HCT116 (cell line): Measurements from ENCODE around the gene RTN4. TPM values are rescaled to one million over a fixed set of nuclear protein-coding genes. Genes with fewer than 3 reads are reported as not detected.

ENCODE experiments used
- ATAC-seq: fragments of 200-7000 bp; cut with Tn5 transposase; 2 replicates; pipeline ENCODE4 v1.9.1; 2020; ENCODE audit warnings: mild to moderate bottlenecking, moderate library complexity
- BruUV-seq: library from RNA; stranded (reverse); fragments of 400-500 nt; replicated peaks from 2 replicates; lab custom pipeline; 2021; lab: Mats Ljungman, UMichigan
- CTCF ChIA-PET: fragments of 300-600 bp; sonication (Branson Sonifier 250); formaldehyde crosslinking; loops from one replicate; lab custom pipeline; 2021; ENCODE audit warnings: antibody characterized with exemption; lab: Charles Lee
- POLR2A ChIA-PET: fragments of 300-600, 350-600 bp; sonication (Branson Sonifier 250); formaldehyde crosslinking; loops from one replicate; lab custom pipeline; 2021; ENCODE audit warnings: antibody characterized with exemption; lab: Charles Lee
- RAD21 ChIA-PET, 2 experiments: fragments of 300-600 bp; sonication (Branson Sonifier 250); formaldehyde crosslinking; loops; one replicate each; lab custom pipeline; 2023; ENCODE audit warnings: low total read pairs in 2 of 2; ENCODE audit not compliant: uncharacterized antibody in 2 of 2, unreplicated experiment in 2 of 2, low non-redundant PET in 1 of 2; lab: Charles Lee
- DNase-seq: peaks from one replicate; pipeline ENCODE4 v3.0.0-alpha.2; 2010; ENCODE audit warnings: low read depth, low spot score
- H2AFZ ChIP-seq: fragments of 200-600 bp; shearing (Covaris generic), sonication (generic); 2 replicates; pipeline ENCODE4 v1.6.1; 2017; ENCODE audit warnings: low read depth, mixed run types, mixed read lengths, antibody characterized with exemption, low read length; ENCODE audit not compliant: poor library complexity, severe bottlenecking
- H3K27ac ChIP-seq: 2 replicates; pipeline ENCODE4 v1.5.1; 2012; ENCODE audit warnings: low read depth, low read length
- H3K27me3 ChIP-seq: fragments of 200-600 bp; sonication (generic); 2 replicates; pipeline ENCODE4 v1.6.1; 2016; ENCODE audit warnings: mixed run types, low read length, mixed read lengths; ENCODE audit not compliant: insufficient read depth
- H3K36me3 ChIP-seq, 2 experiments: fragments of 200-500 bp in 1 of 2; fragments of 200-600 bp in 1 of 2; sonication (Bioruptor generic) in 1 of 2; sonication (generic) in 1 of 2; 2 replicates each; pipeline versions ENCODE4 v1.5.1 to v1.6.1; 2014 to 2016; ENCODE audit warnings: low read length in 2 of 2, inconsistent platforms in 1 of 2, mixed read lengths in 1 of 2, mixed run types in 1 of 2; ENCODE audit not compliant: insufficient read depth in 2 of 2, control insufficient read depth in 1 of 2
- H3K4me1 ChIP-seq, 2 experiments: fragments of 200-600 bp in 1 of 2; sonication (generic) in 1 of 2; 2 replicates each; pipeline versions ENCODE4 v1.5.1 to v1.6.1; 2012 to 2017; ENCODE audit warnings: low read length in 2 of 2, inconsistent platforms in 1 of 2, mild to moderate bottlenecking in 1 of 2, mixed read lengths in 1 of 2, mixed run types in 1 of 2, moderate library complexity in 1 of 2; ENCODE audit not compliant: insufficient read depth in 2 of 2, control insufficient read depth in 1 of 2
- H3K4me2 ChIP-seq: fragments of 200-600 bp; sonication (generic); 2 replicates; pipeline ENCODE4 v1.6.1; 2017; ENCODE audit warnings: mixed run types, low read length, mixed read lengths
- H3K4me3 ChIP-seq, 2 experiments: fragments of 200-600 bp in 1 of 2; sonication (generic) in 1 of 2; replicated peaks in 1 of 2; 2 replicates each; pipeline ENCODE4 v1.5.1; 2011 to 2016; ENCODE audit warnings: low read length in 2 of 2, control low read depth in 1 of 2, low read depth in 1 of 2, mild to moderate bottlenecking in 1 of 2, mixed read lengths in 1 of 2, mixed run types in 1 of 2
- H3K79me2 ChIP-seq: fragments of 200-600 bp; sonication (generic); 2 replicates; pipeline ENCODE4 v1.6.1; 2017; ENCODE audit warnings: mild to moderate bottlenecking, mixed run types, low read length, moderate library complexity, mixed read lengths; ENCODE audit not compliant: insufficient read depth
- H3K9ac ChIP-seq: fragments of 200-600 bp; sonication (generic); 2 replicates; pipeline ENCODE4 v1.6.1; 2016; ENCODE audit warnings: low read length, mixed read lengths
- H3K9me2 ChIP-seq: fragments of 200-600 bp; sonication (generic), shearing (Covaris generic); 2 replicates; pipeline ENCODE4 v1.6.1; 2017; ENCODE audit warnings: mixed run types, mild to moderate bottlenecking, moderate library complexity; ENCODE audit not compliant: insufficient read depth
- H3K9me3 ChIP-seq, 2 experiments: fragments of 200-500 bp in 1 of 2; fragments of 200-600 bp in 1 of 2; sonication (Bioruptor generic) in 1 of 2; sonication (generic) in 1 of 2; 2 replicates each; pipeline ENCODE4 v1.6.1; 2014 to 2017; ENCODE audit warnings: low read length in 2 of 2, mixed read lengths in 2 of 2, inconsistent platforms in 1 of 2, low read depth in 1 of 2, mild to moderate bottlenecking in 1 of 2, mixed run types in 1 of 2, moderate library complexity in 1 of 2; ENCODE audit not compliant: control insufficient read depth in 1 of 2, insufficient read depth in 1 of 2
- H4K20me1 ChIP-seq: fragments of 200-600 bp; sonication (generic), shearing (Covaris generic); 2 replicates; pipeline ENCODE4 v1.6.1; 2017; ENCODE audit warnings: mixed run types, mild to moderate bottlenecking, moderate library complexity; ENCODE audit not compliant: insufficient read depth
- ATF3 ChIP-seq: IDR thresholded peaks from 2 replicates; pipeline ENCODE4 v1.6.1; 2012
- CBX3 ChIP-seq: IDR thresholded peaks from 2 replicates; pipeline ENCODE4 v1.6.1; 2012; ENCODE audit warnings: low read depth
- CTCF ChIP-seq, 3 experiments: fragments of 200-600 bp in 1 of 3; sonication (generic) in 1 of 3; IDR thresholded peaks in 2 of 3; conservative IDR thresholded peaks in 1 of 3; 2 replicates each; pipeline ENCODE4 v1.5.1; 2012 to 2017; ENCODE audit warnings: low read depth in 2 of 3, low read length in 2 of 3, antibody characterized with exemption in 1 of 3, borderline replicate concordance in 1 of 3, control low read depth in 1 of 3, mild to moderate bottlenecking in 1 of 3, mixed read lengths in 1 of 3, mixed run types in 1 of 3, moderate library complexity in 1 of 3; ENCODE audit not compliant: insufficient read depth in 1 of 3
- EZH2 ChIP-seq: fragments of 200-600 bp; sonication (generic); IDR thresholded peaks from 2 replicates; pipeline ENCODE4 v1.6.1; 2017; ENCODE audit warnings: antibody characterized with exemption, mixed run types
- MAX ChIP-seq: IDR thresholded peaks from 2 replicates; pipeline ENCODE4 v1.6.1; 2012
- SP1 ChIP-seq: IDR thresholded peaks from 2 replicates; pipeline ENCODE4 v1.6.1; 2012; ENCODE audit warnings: low read depth
- SRF ChIP-seq: IDR thresholded peaks from 2 replicates; pipeline ENCODE4 v1.6.1; 2012; ENCODE audit warnings: low read depth
- YY1 ChIP-seq: IDR thresholded peaks from 2 replicates; pipeline ENCODE4 v1.6.1; 2011; ENCODE audit warnings: low read length, low read depth, moderate library complexity, mild to moderate bottlenecking; ENCODE audit not compliant: insufficient replicate concordance; ENCODE audit errors: extremely low read depth
- ZBTB33 ChIP-seq: IDR thresholded peaks from 2 replicates; pipeline ENCODE4 v1.6.1; 2011; ENCODE audit warnings: mild to moderate bottlenecking, low read length, moderate library complexity; ENCODE audit not compliant: insufficient replicate concordance; ENCODE audit errors: extremely low read depth
- intact Hi-C: fragments of 100-400 bp; cut with micrococcal nuclease; formaldehyde crosslinking; loops from 2 replicates; pipeline ENCODE4 v1.10.0; 2022
- total RNA-seq: library from RNA; stranded (reverse); gene quantifications from one replicate; pipeline ENCODE4 v1.2.1, GENCODE V29; 2021; ENCODE audit not compliant: unreplicated experiment

Gene RTN4
- total RNA-seq, 1 experiment from 2014 or later = 221 TPM

- RAD21 ChIA-PET = no interaction called here
- no peak overlapping the region for H3K27ac ChIP-seq
- no peaks in the 10 kb centered on the region for H4K20me1 ChIP-seq
- H3K36me3 ChIP-seq = no peaks in the 10 kb centered on the region
- BruUV-seq = no TSS peak
- TF ChIP-seq SRF (no peak), CBX3 (no peak), ATF3 (no peak), MAX (no peak), YY1 (no peak), CTCF (IDR thresholded peaks at IDR 0.05 in 2 of 3, conservative IDR thresholded peaks at IDR 0.05 in 1 of 3; ENCODE audit: borderline replicate concordance in 1 of 3, insufficient read depth in 1 of 3, low read depth in 2 of 3, low read length in 2 of 3) (no peak), ZBTB33 (no peak), SP1 (no peak), EZH2 (no peak)
- H3K4me2 ChIP-seq = no peak overlapping the region
- POLR2A ChIA-PET = interaction anchor here (0.6 kb wide), 1 partner anchor 22 kb away, joined by 3 read pairs; no protein-coding TSS in a partner anchor
- CTCF ChIA-PET = no interaction called here
- H3K79me2 ChIP-seq = no peaks in the 10 kb centered on the region
- DNase-seq (no peak), ATAC-seq (no peak)
- peaks cover 6 to 29% of the 10 kb centered on the region in 2 experiments for H3K4me1 ChIP-seq
- no peak overlapping the region for H3K4me3 ChIP-seq
- no peaks in the 10 kb centered on the region for H3K9me2 ChIP-seq
- H3K27me3 ChIP-seq = no peaks in the 10 kb centered on the region
- no peaks in the 10 kb centered on the region for H3K9me3 ChIP-seq
- no peak overlapping the region for H2AFZ ChIP-seq
- H3K9ac ChIP-seq = no peak overlapping the region
- intact Hi-C loops = no loop called here
Observed at GRCh38 chr2:55090702-55091101, 40.5 kb upstream of the RTN4 start.
